Neural cell (in vitro differentiated cells): Measurements from ENCODE around the gene ACTL9.

Experiments used
- EP300 ChIP-seq: fragments of 450-650 bp; conservative IDR thresholded peaks from 2 replicates; pipeline ENCODE4 v1.6.1; 2014; ENCODE audit warnings: antibody characterized with exemption, mild to moderate bottlenecking, moderate library complexity; ENCODE audit not compliant: poor library complexity, severe bottlenecking
- EZH2 ChIP-seq: fragments of 200-600, 300-800 bp; shearing (Covaris generic), sonication (generic); IDR thresholded peaks from 2 replicates; pipeline ENCODE4 v1.6.1; 2014; ENCODE audit warnings: antibody characterized with exemption, low read length, borderline replicate concordance, mild to moderate bottlenecking; ENCODE audit not compliant: insufficient read depth, poor library complexity, severe bottlenecking
- TF ChIP-seq, protein P1 (sequence below): fragments of 450-650 bp; IDR thresholded peaks from 2 replicates; pipeline ENCODE4 v1.5.1; 2014; ENCODE audit warnings: antibody characterized with exemption, mild to moderate bottlenecking, moderate library complexity; ENCODE audit not compliant: poor library complexity, severe bottlenecking
- TF ChIP-seq, protein P2 (sequence below): IDR thresholded peaks from 2 replicates; pipeline ENCODE4 v1.6.1; 2012; ENCODE audit warnings: borderline replicate concordance

DNA sequence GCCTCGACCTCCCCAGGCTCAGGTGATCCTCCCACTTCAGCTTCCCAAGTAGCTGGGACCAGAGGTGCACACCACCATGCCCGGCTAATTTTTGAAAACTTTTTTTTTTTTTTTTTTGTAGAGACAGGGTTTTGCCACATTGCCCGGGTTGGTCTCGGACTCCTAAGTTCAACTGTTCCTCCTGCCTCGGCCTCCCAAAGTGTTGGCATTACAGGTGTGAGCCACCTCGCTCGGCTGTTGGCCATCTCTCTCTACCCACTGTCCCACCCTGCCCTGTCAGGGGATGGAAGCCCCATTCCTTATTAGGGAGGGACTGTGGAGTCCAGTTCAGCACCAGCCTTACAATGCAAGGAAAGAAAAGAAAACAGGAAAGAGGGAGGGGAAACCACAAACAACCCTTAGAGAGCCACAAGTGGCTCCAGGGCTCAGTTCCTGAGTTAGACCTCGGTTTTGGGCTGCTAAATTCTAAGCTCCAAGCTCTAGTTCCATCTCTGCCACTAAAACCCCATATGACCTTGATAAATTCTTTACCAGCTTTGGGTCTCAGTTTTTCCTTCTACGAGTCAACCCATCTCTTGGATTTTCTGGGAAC is 31.7 kb downstream of the ACTL9 start:
- TF ChIP-seq, protein P1, sequence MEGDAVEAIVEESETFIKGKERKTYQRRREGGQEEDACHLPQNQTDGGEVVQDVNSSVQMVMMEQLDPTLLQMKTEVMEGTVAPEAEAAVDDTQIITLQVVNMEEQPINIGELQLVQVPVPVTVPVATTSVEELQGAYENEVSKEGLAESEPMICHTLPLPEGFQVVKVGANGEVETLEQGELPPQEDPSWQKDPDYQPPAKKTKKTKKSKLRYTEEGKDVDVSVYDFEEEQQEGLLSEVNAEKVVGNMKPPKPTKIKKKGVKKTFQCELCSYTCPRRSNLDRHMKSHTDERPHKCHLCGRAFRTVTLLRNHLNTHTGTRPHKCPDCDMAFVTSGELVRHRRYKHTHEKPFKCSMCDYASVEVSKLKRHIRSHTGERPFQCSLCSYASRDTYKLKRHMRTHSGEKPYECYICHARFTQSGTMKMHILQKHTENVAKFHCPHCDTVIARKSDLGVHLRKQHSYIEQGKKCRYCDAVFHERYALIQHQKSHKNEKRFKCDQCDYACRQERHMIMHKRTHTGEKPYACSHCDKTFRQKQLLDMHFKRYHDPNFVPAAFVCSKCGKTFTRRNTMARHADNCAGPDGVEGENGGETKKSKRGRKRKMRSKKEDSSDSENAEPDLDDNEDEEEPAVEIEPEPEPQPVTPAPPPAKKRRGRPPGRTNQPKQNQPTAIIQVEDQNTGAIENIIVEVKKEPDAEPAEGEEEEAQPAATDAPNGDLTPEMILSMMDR: no peak
- TF ChIP-seq EZH2: no peak
- TF ChIP-seq, protein P2, sequence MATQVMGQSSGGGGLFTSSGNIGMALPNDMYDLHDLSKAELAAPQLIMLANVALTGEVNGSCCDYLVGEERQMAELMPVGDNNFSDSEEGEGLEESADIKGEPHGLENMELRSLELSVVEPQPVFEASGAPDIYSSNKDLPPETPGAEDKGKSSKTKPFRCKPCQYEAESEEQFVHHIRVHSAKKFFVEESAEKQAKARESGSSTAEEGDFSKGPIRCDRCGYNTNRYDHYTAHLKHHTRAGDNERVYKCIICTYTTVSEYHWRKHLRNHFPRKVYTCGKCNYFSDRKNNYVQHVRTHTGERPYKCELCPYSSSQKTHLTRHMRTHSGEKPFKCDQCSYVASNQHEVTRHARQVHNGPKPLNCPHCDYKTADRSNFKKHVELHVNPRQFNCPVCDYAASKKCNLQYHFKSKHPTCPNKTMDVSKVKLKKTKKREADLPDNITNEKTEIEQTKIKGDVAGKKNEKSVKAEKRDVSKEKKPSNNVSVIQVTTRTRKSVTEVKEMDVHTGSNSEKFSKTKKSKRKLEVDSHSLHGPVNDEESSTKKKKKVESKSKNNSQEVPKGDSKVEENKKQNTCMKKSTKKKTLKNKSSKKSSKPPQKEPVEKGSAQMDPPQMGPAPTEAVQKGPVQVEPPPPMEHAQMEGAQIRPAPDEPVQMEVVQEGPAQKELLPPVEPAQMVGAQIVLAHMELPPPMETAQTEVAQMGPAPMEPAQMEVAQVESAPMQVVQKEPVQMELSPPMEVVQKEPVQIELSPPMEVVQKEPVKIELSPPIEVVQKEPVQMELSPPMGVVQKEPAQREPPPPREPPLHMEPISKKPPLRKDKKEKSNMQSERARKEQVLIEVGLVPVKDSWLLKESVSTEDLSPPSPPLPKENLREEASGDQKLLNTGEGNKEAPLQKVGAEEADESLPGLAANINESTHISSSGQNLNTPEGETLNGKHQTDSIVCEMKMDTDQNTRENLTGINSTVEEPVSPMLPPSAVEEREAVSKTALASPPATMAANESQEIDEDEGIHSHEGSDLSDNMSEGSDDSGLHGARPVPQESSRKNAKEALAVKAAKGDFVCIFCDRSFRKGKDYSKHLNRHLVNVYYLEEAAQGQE: no peak
- no peak for TF ChIP-seq EP300
